Measurements from ENCODE around the gene LRRC28. TPM values are rescaled to one million over a fixed set of nuclear protein-coding genes. Genes with fewer than 3 reads are reported as not detected.

Gene LRRC28
- total RNA-seq, 1 experiment from 2014 or later, result 24.8 TPM

DNA sequence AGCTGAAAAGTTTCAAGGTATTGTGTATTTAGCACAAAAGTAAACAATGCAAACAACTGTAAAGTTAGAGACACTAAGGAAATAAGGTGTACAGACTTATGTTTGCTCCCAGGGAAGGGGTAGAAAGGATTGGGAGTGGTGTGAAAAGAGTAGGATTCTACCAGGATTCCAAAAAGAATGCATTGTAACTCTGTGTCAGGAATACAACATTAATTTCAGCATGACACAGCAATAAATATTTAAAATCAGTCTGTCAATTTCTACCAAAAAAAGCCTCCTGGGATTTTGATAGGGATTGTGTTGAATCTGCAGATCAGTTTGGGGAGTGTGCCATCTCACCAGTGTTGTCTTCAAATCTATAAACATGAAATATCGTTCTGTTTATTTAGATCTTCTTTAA lies 73.4 kb downstream of the LRRC28 start:
- Histone ChIP-seq H3K4me1 (replicated peaks) (peaks cover 36% of the 10 kb centered on the region), H3K27ac (peak overlapping the region; percentile 89), H3K27me3 (replicated peaks) (no peaks in the 10 kb centered on the region), H3K9me3 (replicated peaks) (no peaks in the 10 kb centered on the region; the same call in 1 of the 2 replicates), H3K4me3 (no peak overlapping the region), H3K36me3 (no peaks in the 10 kb centered on the region)
- no peak for DNase-seq (ENCODE audit: low read depth in 1 of 2, low spot score in 2 of 2)

DNA sequence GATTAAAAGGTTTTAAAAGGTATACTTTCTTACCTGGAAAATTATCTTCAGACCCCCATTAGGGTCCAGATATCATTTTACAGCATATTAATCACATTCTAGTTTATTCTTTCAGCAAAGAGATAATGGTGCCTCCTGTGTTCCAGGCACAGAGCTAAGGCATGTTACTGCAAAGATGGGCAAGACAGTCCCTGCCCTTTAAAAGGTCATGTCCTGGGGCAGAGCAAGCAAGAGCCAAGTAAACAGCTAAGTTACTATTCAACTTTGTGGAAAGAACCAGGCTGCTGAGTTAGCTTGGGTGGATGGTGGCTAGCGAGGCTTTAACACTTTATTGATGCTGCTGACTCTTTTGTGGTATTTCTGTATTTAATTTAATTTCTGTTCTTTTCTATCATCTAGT lies 75.0 kb downstream of the LRRC28 start:
- Histone ChIP-seq H3K36me3 (no peaks in the 10 kb centered on the region), H3K27me3 (replicated peaks) (no peaks in the 10 kb centered on the region; the same call in 1 of the 2 replicates), H3K9me3 (replicated peaks) (no peaks in the 10 kb centered on the region; the same call in 1 of the 2 replicates), H3K4me1 (replicated peaks) (peaks cover 25% of the 10 kb centered on the region), H3K27ac (no peak overlapping the region), H3K4me3 (no peak overlapping the region)
- DNase-seq (ENCODE audit: low read depth in 1 of 2, low spot score in 2 of 2), result no peak

DNA sequence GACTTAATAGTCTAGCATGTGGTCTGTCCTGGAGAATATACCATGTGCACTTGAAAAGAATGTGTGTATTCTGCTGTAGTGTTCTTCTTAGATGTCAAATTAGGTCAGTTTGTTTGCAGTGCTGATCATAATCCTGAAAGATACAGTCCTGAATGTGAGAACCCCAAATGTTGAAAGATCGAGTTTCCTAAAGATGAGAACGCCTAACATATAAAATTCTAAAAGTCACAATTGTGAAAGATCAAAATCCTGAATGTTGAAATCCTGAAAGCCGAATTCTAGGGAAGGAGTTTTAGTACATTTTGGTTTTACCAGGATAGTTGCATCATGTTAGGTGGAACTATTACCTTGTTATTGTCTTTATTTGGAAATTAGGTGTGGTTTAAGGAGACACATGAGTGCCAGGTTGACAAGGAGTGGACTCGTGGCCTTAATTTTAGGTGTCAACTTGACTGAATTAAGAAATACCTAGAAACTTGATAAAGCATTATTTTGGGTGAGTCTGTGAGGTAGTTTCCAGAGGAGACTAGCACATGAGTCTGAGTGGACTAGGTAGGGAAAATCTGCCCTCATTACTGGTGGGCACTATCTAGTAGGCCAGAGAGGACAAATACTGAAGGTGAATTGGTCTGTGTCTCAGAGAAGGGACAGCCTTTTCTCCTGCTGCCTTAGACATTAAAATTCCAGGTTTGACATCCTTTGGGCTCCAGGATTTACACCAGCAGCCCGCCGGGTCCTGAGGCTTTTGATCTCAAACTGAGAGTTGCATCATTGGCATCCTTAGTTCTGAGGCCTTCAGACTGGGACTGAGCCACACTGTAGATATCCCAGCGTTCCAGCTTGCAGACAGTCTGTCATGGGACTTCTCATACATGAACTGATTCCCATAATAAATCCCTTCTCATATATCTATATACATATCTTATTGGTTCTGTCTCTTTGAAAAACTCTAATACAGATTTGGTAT lies 77.1 kb downstream of the LRRC28 start:
- H3K4me3 ChIP-seq, result no peak overlapping the region
- DNase-seq (ENCODE audit: low read depth in 1 of 2, low spot score in 2 of 2), result no peak
- no peak overlapping the region for H3K27ac ChIP-seq
- peaks cover 16% of the 10 kb centered on the region for H3K4me1 ChIP-seq (replicated peaks)
- no peaks in the 10 kb centered on the region; the same call in 1 of the 2 replicates for H3K9me3 ChIP-seq (replicated peaks)
- H3K27me3 ChIP-seq (replicated peaks), result no peaks in the 10 kb centered on the region; the same call in 1 of the 2 replicates
- H3K36me3 ChIP-seq, result no peaks in the 10 kb centered on the region

DNA sequence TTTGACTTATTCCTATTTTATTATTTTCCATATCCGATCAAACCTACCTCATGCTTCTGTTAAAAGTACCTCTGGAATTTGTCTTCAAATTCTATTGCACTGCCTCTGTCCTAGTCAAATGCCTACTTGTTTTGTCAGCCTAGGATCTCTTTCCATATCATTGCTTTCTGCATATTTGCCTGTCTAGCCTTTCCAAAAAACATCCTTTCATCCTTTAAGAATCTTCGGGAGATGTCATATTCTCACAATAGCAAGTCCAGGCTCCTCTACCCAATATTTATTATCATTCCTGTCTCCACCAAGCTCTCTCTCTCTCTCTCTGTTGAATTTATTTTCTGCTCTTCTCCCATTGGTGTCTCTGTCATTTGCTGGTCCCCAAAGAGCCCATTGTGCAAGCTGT lies 80.1 kb downstream of the LRRC28 start:
- Histone ChIP-seq H3K36me3 (no peaks in the 10 kb centered on the region), H3K9me3 (replicated peaks) (no peaks in the 10 kb centered on the region), H3K27ac (no peak overlapping the region), H3K4me1 (replicated peaks) (no peaks in the 10 kb centered on the region), H3K27me3 (replicated peaks) (no peaks in the 10 kb centered on the region; the same call in 1 of the 2 replicates), H3K4me3 (no peak overlapping the region)
- DNase-seq (ENCODE audit: low read depth in 1 of 2, low spot score in 2 of 2), result no peak

DNA sequence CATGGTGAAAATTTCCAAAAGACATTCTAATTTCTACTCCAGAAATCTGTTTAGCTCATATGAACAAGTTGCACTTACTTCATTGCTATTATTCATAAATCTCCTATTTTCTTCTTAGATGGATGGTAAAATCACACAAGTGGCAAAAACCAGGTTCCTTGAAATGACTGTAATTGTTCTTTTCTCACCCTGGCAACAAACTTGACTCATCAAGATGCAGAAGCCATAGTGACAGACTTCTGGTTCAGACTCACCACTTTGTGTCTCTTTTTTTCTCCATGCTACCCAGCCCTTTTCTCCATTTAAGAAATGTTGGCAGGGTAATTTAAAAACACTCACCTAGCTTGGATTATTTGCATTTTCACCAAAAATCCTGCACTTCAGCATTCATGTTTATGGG lies 82.1 kb downstream of the LRRC28 start:
- H3K4me1 ChIP-seq (replicated peaks), result no peaks in the 10 kb centered on the region
- H3K27ac ChIP-seq, result no peak overlapping the region
- DNase-seq (ENCODE audit: low read depth in 1 of 2, low spot score in 2 of 2), result no peak
- H3K36me3 ChIP-seq, result no peaks in the 10 kb centered on the region
- no peak overlapping the region for H3K4me3 ChIP-seq
- no peaks in the 10 kb centered on the region for H3K9me3 ChIP-seq (replicated peaks)
- H3K27me3 ChIP-seq (replicated peaks), result no peaks in the 10 kb centered on the region; the same call in 1 of the 2 replicates

DNA sequence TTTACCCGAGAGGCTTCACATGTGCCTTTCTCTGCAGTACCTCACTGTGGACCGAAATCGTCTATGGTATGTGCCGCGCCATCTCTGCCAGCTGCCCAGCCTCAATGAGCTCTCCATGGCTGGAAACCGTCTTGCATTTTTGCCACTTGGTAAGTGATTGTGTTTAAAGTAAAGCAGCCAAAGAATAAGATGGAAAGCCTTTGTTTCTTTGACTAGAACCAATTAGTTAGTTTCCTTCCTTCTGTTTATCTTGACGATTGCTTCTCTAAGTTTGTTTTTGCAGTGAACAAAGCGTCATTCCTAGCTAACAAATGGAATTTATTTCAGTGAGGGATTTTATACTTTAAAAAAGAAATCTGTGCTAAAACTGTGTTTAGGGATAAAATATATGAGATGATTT lies 82.7 kb downstream of the LRRC28 start:
- no peaks in the 10 kb centered on the region for H3K4me1 ChIP-seq (replicated peaks)
- H3K27ac ChIP-seq, result no peak overlapping the region
- no peak overlapping the region for H3K4me3 ChIP-seq
- no peaks in the 10 kb centered on the region; the same call in 1 of the 2 replicates for H3K27me3 ChIP-seq (replicated peaks)
- no peaks in the 10 kb centered on the region for H3K36me3 ChIP-seq
- H3K9me3 ChIP-seq (replicated peaks), result no peaks in the 10 kb centered on the region
- no peak for DNase-seq (ENCODE audit: low read depth in 1 of 2, low spot score in 2 of 2)

DNA sequence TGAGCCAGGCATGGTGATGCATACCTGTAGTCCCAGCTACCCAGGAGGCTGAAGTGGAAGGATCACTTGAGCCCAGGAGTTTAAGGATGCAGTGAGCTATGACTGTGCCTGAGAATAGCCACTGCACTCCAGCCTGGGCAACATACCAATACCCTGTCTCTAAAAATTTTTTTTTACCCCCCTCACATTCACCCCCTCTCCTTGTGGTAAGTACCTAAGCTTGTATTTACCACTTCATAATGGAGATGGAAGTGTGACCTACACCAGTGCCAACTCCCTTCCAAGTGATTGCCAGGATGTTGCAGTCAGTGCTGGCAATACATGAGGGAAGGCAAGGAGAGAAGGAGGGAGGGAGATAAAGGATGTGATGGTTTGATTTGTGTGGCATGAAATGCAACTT lies 84.2 kb downstream of the LRRC28 start:
- Histone ChIP-seq H3K4me1 (replicated peaks) (no peaks in the 10 kb centered on the region), H3K27ac (no peak overlapping the region), H3K4me3 (no peak overlapping the region), H3K27me3 (replicated peaks) (no peaks in the 10 kb centered on the region), H3K9me3 (replicated peaks) (no peaks in the 10 kb centered on the region), H3K36me3 (no peaks in the 10 kb centered on the region)
- DNase-seq (ENCODE audit: low read depth in 1 of 2, low spot score in 2 of 2), result no peak

DNA sequence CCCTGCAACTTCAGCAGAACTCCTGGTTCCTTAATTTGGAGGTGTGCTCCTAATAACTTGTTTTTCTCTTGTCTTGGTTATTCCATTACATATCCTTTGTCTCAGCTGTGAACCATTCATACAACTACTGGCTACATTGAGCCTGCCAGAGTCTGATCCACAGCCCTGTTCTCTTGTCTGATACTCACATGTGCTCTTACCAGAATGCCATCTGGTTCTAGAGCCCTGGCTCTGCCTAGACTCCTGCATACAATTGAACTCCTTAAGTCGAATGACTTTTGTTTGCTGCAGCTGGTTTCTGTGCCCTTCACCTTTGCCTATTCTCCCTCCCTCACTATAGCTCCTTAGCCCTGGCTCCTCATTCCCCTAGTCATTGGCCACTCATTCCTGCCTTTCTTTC lies 85.5 kb downstream of the LRRC28 start:
- H3K27ac ChIP-seq, result no peak overlapping the region
- H3K4me3 ChIP-seq, result no peak overlapping the region
- H3K36me3 ChIP-seq, result no peaks in the 10 kb centered on the region
- H3K4me1 ChIP-seq (replicated peaks), result no peaks in the 10 kb centered on the region
- no peaks in the 10 kb centered on the region for H3K9me3 ChIP-seq (replicated peaks)
- H3K27me3 ChIP-seq (replicated peaks), result no peaks in the 10 kb centered on the region
- DNase-seq (ENCODE audit: low read depth in 1 of 2, low spot score in 2 of 2), result no peak

DNA sequence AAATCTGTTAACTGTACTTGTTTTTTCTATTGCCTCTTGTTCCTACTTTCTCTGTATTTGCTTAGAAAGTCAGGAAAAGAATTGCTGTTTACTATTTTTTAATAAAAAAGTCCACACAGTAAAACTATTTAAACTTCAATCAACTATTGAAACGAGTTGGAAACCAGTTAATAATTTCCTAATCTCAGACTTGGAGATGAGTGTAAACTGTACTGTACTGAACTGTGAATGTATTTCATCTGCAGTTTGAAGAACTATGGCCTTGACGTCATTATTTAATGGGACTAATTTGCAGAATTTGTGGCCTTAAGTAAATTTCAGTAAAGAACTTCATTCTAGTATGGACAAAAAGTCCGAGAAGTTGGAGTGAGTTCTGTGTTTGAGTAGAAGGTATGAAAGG lies 89.1 kb downstream of the LRRC28 start:
- no peak for DNase-seq (ENCODE audit: low read depth in 1 of 2, low spot score in 2 of 2)
- no peaks in the 10 kb centered on the region for H3K36me3 ChIP-seq
- H3K27ac ChIP-seq, result no peak overlapping the region
- no peaks in the 10 kb centered on the region for H3K4me1 ChIP-seq (replicated peaks)
- H3K27me3 ChIP-seq (replicated peaks), result no peaks in the 10 kb centered on the region
- H3K4me3 ChIP-seq, result no peak overlapping the region
- H3K9me3 ChIP-seq (replicated peaks), result no peaks in the 10 kb centered on the region

DNA sequence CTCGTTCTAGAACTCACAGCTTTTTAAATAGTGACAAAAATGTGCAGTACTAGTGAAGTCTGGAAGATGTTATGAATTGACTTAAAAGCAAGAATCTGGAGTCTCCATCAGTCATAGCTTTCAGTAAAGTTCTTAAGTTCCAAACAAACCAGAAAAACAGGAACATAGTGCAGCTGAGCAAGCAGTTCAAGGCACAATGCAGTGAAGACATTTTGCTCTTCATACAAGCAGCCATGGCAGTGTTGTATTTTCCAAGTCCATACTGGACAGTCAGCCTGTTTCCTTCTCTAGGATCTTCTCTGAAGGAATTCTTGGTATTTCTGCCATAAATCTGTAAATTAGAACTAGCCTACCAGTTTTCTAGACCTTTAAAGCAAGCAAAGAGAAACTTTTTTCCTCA lies 90.5 kb downstream of the LRRC28 start:
- no peaks in the 10 kb centered on the region for H3K36me3 ChIP-seq
- no peak overlapping the region for H3K4me3 ChIP-seq
- H3K27me3 ChIP-seq (replicated peaks), result no peaks in the 10 kb centered on the region
- H3K4me1 ChIP-seq (replicated peaks), result no peaks in the 10 kb centered on the region
- H3K27ac ChIP-seq, result no peak overlapping the region
- no peaks in the 10 kb centered on the region for H3K9me3 ChIP-seq (replicated peaks)
- no peak for DNase-seq (ENCODE audit: low read depth in 1 of 2, low spot score in 2 of 2)

DNA sequence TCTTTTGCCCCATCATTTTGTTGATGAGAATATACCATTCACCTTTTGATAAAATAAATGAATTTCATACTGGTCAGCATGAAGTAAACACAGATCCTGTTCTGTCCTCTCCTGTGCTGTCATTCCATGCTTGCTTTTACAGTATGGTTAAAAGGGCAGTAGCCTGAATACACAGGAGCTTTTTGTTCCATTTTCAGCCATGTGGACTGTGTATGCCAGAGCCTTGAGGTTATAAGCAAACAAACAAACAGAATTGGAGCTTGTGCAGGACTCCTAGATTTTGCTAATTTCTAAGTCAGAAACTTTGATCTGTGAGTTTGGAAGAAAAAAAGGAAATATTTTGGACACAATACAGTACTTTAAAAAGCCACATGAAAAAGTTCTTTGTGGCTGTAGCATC lies 91.9 kb downstream of the LRRC28 start:
- H3K27me3 ChIP-seq (replicated peaks), result no peaks in the 10 kb centered on the region
- no peaks in the 10 kb centered on the region for H3K9me3 ChIP-seq (replicated peaks)
- DNase-seq (ENCODE audit: low read depth in 1 of 2, low spot score in 2 of 2), result no peak

DNA sequence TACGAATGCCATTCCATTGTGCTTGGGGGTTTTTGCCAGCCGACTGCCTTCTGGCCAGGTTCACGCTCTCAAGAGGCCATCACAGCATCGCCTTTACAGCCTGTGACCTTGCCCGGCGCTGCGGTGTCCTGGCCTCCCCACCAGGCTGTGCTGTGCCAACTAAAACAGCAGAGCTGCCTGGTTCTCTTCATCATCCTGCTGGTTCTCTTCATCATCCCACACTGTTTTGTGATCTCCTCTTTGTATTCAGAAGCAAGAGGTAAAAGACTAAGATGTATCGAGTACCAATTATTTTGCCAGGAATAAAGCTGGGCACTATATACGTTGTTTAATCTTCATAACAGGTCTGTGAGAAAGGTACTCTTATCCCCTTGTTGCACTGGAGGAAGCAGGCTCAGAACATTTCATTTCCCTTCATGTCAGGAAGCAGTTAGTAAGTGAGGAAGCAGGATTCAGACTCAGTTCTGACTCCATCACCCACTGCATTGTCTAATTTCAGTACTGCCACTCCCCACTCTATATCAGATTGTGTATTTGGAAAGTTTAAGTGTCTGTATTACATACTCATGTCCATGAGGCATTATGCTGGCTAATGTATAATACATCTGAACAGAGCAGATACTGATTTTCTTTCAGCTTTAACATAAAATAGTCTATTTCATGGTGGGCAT lies 92.7 kb downstream of the LRRC28 start:
- Histone ChIP-seq H3K4me3 (no peak overlapping the region), H3K27ac (no peak overlapping the region), H3K27me3 (replicated peaks) (no peaks in the 10 kb centered on the region), H3K9me3 (replicated peaks) (no peaks in the 10 kb centered on the region), H3K36me3 (no peaks in the 10 kb centered on the region), H3K4me1 (replicated peaks) (no peaks in the 10 kb centered on the region)
- no peak for DNase-seq (ENCODE audit: low read depth in 1 of 2, low spot score in 2 of 2)

More for the DNA sequence above, 91.9 kb downstream of the LRRC28 start:
- no peaks in the 10 kb centered on the region for H3K36me3 ChIP-seq
- H3K4me3 ChIP-seq, result no peak overlapping the region
- no peaks in the 10 kb centered on the region for H3K4me1 ChIP-seq (replicated peaks)
- no peak overlapping the region for H3K27ac ChIP-seq

DNA sequence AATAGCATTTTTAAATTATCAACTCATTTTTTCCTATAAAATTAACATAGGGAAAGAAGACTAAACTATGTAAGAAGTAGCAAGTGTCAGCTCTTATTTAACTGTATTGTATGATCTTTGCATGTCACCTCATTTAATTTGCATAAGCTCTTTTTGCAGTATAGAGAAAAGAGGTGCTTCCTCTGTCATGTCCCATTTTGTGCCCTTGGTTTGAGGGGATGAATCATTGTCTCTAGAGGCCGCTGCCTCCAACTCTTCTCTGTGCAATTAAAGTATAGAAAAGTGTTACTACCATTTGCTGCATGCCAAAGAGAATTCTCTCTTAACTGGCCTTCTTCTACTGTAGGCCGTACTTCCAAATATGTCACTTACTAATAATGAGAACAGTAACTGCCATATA lies 93.4 kb downstream of the LRRC28 start:
- Histone ChIP-seq H3K9me3 (replicated peaks) (no peaks in the 10 kb centered on the region), H3K27me3 (replicated peaks) (no peaks in the 10 kb centered on the region), H3K4me1 (replicated peaks) (no peaks in the 10 kb centered on the region), H3K27ac (no peak overlapping the region), H3K36me3 (no peaks in the 10 kb centered on the region), H3K4me3 (no peak overlapping the region)
- no peak for DNase-seq (ENCODE audit: low read depth in 1 of 2, low spot score in 2 of 2)

DNA sequence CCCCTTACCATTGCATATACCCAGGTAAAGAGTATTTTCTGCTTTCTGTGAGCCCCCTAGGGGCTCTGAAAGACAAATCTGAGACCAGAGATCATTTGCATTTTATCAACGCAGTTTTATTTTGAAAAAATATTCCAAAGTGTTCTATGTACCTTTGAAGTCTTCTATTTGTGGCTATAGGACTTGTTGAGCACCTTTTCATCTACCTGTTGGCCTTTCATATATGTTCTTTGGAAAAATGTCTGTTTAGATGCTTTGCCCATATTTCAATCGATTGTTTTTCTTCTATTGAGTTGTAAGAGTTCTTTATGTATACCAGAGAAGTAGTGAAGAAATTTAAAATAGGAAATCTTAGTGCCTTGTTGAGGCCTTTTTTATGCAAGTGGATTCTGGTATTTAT lies 94.0 kb downstream of the LRRC28 start:
- DNase-seq (ENCODE audit: low read depth in 1 of 2, low spot score in 2 of 2), result no peak
- no peaks in the 10 kb centered on the region for H3K4me1 ChIP-seq (replicated peaks)
- no peaks in the 10 kb centered on the region for H3K9me3 ChIP-seq (replicated peaks)
- no peaks in the 10 kb centered on the region for H3K27me3 ChIP-seq (replicated peaks)
- no peaks in the 10 kb centered on the region for H3K36me3 ChIP-seq
- no peak overlapping the region for H3K4me3 ChIP-seq
- H3K27ac ChIP-seq, result no peak overlapping the region
